A172 (cell line): ENCODE measurements around the gene BGN. TPM values are rescaled to one million over a fixed set of nuclear protein-coding genes. Genes with fewer than 3 reads are reported as not detected.

ENCODE experiments used
- total RNA-seq: library from RNA; depleted of rRNA; stranded (reverse); fragments of >200 nt; shearing (Covaris generic); gene quantifications from 2 replicates; pipeline ENCODE4 v1.2.3, GENCODE V29; 2014; rRNA removed

BGN gene
- total RNA-seq, 1 experiment from 2014 or later = not detected

Other genes with a start within 250 kb of the BGN start
- not detected in 2 replicates for gene PNMA6F, start 173.2 kb upstream of the BGN start, total RNA-seq
- 7.0 and 7.3 TPM in 2 replicates for gene ZNF275, start 160.8 kb upstream of the BGN start, total RNA-seq
- not detected in 2 replicates for gene PNMA6E, start 93.6 kb upstream of the BGN start, total RNA-seq
- gene ZFP92, start 83.5 kb upstream of the BGN start, total RNA-seq = 1.9 and 2.0 TPM in 2 replicates
- gene TREX2, start 48.9 kb upstream of the BGN start, total RNA-seq = 0.62 and 9.5 TPM in 2 replicates
- gene HAUS7, start 24.4 kb upstream of the BGN start, total RNA-seq = 55.7 and 62.6 TPM in 2 replicates
- gene ATP2B3, start 22.7 kb downstream of the BGN start, total RNA-seq = not detected in 2 replicates
- gene CCNQ, start 104.2 kb downstream of the BGN start, total RNA-seq = 74.2 and 87.9 TPM in 2 replicates
- 9.0 and 9.3 TPM in 2 replicates for gene DUSP9, start 152.2 kb downstream of the BGN start, total RNA-seq
- 0.48 and 2.7 TPM in 2 replicates for gene PNCK, start 178.8 kb downstream of the BGN start, total RNA-seq
- 17.1 and 25.6 TPM in 2 replicates for gene SLC6A8, start 192.9 kb downstream of the BGN start, total RNA-seq
- 523 and 538 TPM in 2 replicates for gene BCAP31, start 229.4 kb downstream of the BGN start, total RNA-seq
- 44.7 and 44.8 TPM in 2 replicates for gene ABCD1, start 229.9 kb downstream of the BGN start, total RNA-seq